HuH-7.5 (cell line): ENCODE data around the gene NEBL.
"Not testable (repeated sequence)": the region's sequence is repeated elsewhere in the genome, so short reads cannot be mapped to it uniquely, and the experiment has no call there.

Source experiments
- DNase-seq: peaks from one replicate; pipeline ENCODE4 v3.0.0; 2011; ENCODE audit warnings: low spot score

The NEBL gene

GRCh38 chr10:20897146-20897825 lies at the start of gene NEBL:
Gene NEBL (minus strand): TSS chr10:20897311. CDS start chr10:20897205, 106 bp downstream.
- DNase-seq, result no peak

DNA sequence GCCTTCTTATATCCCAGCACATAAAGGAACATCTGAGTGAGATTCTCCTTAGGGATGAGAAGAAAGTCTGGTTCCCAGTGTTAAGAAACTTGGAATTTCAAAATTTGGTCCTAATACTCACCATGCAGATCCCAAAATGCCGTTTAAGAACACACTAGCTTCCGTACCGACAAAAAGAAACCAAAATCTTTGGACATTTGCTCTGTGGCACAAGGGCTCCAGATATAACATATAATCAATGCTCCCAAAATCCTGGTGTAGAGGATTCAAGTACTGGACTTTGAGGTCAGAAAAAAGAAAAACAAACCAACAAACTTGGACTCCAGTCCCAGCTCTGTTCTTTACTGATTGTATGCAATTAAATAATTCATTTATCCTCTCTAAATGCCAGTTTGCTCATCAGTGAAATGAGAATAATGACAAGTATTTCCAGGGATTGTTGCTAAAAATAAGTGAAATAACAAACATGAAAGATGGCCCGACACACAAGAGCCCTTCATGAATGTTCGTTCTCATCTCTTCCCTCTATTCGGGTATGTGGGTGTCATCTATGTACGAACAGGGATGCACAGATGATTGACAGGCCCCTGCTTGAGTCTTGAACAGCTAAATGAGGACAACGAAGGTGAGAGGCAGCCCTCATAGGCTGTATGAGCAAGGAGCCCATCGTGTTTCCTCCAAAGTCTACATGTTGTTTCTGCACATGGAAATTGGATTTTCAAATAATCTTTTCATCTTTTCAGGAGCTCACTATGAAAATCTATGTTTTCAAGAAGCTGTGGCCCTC lies 48.6 kb upstream of the NEBL start:
- DNase-seq, result no peak

DNA sequence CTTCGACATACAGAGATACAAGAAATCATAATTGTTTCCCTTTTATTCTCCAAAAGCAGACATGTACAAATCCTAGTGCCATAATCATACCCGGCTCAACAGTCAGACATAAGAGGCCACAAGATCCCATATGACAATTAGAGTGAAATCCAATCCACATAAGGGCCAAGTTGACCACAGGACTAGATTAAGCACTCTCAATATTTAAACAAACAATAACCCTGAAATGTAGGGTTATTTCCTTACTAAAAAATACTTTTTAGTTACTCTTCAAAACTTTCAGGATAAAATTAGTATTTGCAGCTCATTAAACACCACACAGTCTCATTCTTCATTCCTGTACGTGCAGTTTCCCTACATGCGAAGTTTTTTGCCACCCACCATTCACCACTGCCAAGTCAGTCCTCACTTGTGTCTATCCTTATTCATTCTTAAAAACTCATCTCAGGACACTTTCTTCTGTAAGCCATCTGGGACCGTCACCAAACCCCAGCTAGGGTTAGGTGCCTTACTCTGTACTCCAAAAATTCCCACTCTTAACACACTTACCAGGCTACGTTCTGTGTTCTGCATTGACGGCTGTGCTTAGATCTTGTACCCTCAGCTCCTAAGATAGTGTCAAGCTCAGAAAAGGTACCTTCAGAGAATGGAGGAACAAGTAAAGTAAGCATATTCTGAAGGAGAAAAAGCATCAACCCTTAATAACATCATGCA lies 47.8 kb upstream of the NEBL start:
- DNase-seq, result no peak

DNA sequence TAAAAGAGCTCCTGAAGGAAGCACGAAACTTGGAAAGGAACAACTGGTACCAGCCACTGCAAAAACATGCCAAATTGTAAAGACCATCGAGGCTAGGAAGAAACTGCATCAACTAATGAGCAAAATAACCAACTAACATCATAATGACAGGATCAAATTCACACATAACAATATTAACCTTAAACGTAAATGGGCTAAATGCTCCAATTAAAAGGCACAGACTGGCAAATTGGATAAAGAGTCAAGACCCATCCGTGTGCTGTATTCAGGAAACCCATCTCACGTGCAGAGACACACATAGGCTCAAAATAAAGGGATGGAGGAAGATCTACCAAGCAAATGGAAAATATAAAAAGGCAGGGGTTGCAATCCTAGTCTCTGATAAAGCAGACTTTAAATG lies 42.3 kb upstream of the NEBL start:
- DNase-seq, result not testable (repeated sequence)

DNA sequence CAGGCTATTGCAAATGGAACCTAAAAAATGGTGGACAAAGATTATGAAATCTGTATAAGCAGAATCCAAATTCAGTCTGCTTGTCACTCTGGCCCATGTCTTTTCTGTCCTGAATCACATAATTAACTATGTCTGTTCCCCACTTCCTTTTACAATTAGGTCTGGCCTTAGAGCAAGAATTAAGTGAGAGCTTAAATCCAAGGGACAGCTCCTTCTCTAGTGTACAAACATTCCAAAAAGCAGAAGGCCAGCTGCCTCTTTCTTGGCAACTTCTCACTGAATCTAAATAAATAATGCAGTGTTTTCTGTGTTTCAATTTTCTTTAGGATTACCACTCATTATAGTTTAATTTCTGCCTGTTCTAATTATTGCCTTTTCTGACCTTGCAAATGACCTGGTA lies 39.3 kb upstream of the NEBL start:
- no peak for DNase-seq

- DNase-seq, result no peak
Measured at GRCh38 chr10:20935931-20936330, 38.8 kb upstream of the NEBL start.

DNA sequence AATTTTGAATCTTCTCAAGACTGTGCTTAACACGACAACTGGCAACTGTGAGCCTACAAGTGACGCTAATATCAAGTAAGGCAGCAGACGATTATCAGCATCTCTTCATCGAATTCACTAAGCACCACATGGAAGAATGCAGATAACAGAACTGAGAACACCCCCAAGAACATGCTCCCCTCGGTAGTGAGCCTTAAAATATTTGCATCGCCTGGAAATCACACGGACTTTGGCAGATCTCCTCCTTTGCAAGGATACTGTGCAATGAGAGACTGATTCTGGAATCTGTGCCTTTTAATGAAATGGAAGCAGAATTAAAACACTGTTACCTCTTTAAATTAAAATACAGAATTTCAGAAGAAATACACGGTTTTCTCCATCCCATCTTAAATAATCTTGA lies 38.2 kb upstream of the NEBL start:
- no peak for DNase-seq

GRCh38 chr10:20933705-20934104 lies 36.6 kb upstream of the NEBL start:
- no peak for DNase-seq

DNA sequence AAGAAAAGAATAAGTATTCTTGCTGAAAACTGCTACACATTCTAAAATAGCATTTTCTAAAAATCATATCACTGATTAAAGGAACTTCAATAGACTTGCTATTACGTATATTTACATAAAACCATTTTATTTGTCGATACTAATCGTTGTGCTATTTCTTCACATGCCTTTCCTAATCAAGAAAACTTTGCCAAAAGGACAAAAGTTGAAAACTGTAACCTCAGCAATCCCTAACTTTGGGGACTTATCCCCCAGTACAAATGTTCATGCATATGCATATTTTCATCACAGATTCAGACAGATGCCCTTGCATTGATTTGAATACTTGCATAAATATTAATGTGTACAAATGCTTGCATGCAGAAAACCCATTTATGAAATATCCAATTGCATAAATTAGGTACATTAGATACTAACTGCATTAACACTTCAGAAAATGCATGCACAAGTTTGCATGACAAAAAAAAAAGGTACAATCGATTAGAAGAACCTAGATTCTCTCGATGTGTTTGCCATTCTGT lies 35.6 kb upstream of the NEBL start:
- no peak for DNase-seq

DNA sequence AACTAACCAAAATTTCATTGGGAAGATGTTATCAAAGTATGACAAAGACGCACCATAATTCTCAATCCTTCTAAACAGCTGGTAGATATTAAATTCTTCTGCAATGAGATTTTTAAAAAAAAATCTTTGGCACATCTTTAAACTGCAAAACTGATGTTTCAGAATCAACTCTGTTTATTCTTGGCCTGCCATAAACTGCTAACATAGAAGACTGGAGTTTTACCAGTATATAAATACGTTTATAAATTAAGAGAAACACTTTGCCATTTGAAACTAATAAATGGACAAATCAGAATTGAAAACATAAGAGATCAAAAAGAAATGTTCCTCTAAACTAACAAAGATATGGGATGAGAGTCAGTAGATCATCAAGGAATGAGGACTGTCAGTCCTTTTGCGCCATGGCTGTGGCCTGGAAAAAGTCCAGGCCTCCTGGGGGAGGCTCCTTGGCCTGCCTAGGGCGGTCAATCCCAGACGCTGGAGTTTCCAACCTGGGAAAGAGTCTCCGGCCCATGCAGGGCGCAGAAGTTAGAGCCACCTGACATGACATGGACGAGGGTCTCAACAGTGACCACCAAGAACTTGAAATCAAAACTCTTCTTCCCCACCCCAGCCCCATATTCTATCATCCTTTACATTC lies 34.2 kb upstream of the NEBL start:
- no peak for DNase-seq

GRCh38 chr10:20927456-20927855 lies 30.3 kb upstream of the NEBL start:
- no peak for DNase-seq

GRCh38 chr10:20922451-20922850 lies 25.3 kb upstream of the NEBL start:
- DNase-seq, result no peak

- DNase-seq, result no peak
Measured at GRCh38 chr10:20922033-20922432, 24.9 kb upstream of the NEBL start.

DNA sequence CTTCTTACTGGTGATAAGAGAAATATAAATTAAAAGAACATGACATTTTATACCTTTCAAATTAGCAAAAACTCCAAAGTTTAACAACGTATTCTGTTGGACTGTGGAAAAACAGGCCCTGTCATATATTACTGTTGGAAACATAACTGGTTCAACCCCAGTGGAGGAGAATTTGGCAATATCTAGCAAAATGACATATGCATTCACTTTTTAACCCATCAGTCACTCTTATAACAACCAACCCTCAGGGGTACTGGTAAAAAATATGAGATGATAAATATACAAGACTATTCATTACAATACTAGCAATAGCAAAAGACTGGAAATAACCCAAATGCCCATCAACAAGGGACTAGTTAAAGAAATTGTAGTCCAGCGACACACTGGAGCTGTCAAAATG lies 22.9 kb upstream of the NEBL start:
- DNase-seq, result no peak

DNA sequence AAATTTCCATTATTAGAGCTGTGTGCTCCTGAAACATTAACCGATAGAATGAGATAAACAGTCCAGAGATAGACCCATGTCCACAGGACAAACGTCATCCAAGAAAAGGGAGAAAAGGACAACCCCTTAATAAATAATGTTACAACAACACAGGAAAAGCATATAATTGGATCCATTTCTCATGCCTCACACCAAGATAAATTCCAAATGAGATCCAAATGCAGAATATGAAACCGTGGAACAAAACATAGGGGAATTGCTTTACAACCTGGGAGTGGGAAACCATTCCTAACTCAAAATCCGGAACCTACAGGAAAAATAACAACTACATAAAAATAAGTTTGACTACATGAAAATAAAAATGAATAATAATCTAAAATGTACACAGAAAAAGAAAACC lies 22.4 kb upstream of the NEBL start:
- no peak for DNase-seq

GRCh38 chr10:20916976-20917375 lies 19.9 kb upstream of the NEBL start:
- DNase-seq, result no peak

DNA sequence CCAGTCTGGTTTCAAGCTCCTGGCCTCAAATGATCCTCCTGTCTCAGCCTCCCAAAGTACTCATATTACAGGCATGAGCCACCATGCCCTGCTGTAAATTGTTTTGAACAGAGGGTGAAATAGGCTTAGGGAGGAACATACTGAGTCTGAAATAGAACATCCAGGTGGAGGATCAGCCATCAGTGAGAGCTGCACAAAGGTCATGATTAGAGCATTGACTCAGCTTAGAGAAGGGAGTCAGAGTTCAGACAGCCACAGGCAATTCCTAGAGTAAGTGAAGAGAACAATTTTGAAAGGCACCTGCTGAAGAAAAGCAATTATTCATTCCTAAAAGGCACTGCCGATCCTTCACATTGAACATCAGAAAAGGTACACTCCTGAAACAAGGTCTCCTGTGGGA lies 15.9 kb upstream of the NEBL start:
- DNase-seq, result no peak

- DNase-seq, result no peak
Measured at GRCh38 chr10:20911626-20912025, 14.5 kb upstream of the NEBL start.

- no peak for DNase-seq
Measured at GRCh38 chr10:20909801-20910200, 12.7 kb upstream of the NEBL start.

GRCh38 chr10:20908391-20908790 lies 11.3 kb upstream of the NEBL start:
- no peak for DNase-seq

GRCh38 chr10:20903635-20904390 lies 6.7 kb upstream of the NEBL start:
- DNase-seq, result no peak

DNA sequence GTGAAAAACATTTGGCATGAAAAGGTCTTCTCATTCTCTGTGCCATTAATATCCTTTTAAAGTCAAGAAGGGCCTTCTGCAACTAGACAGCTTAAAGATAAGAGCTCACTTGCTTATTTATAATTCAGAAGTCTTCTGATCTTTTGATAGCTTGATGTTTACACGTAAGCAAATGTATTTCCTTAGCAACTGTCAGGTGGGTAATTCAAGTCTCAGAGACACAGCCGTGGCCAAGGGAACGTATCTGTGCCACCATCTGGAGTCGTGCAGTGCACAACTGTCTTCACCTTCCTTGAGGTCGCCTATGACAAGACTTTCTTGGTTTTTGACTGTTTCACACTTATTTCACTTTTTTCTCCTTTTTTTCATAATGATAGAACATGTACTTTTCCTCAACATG lies 4.0 kb upstream of the NEBL start:
- DNase-seq, result no peak
